OCI-LY3 (cell line): ENCODE measurements around the gene COCH.

Experiments used
- H2AFZ ChIP-seq: fragments of 200-600, 300-600 bp; shearing (Covaris generic); 2 replicates; pipeline ENCODE4 v1.6.0; 2014; ENCODE audit warnings: antibody characterized with exemption, low read depth, low read length
- H3K27ac ChIP-seq: fragments of 200-600, 300-600 bp; sonication (generic); 2 replicates; pipeline ENCODE4 v1.5.1; 2014; ENCODE audit warnings: mild to moderate bottlenecking, low read length, moderate library complexity, mixed read lengths
- H3K27me3 ChIP-seq: fragments of 200-600, 300-600 bp; sonication (generic); 2 replicates; pipeline ENCODE4 v1.6.1; 2014; ENCODE audit warnings: low read depth, low read length, mixed read lengths
- H3K36me3 ChIP-seq: fragments of 200-600, 300-600 bp; sonication (generic); replicated peaks from 2 replicates; pipeline ENCODE3; 2014; ENCODE audit warnings: low read depth, low read length, mixed read lengths
- H3K4me1 ChIP-seq: fragments of 300-600, 200-600 bp; sonication (generic); 2 replicates; pipeline ENCODE4 v1.6.1; 2014; ENCODE audit warnings: low read length, mixed read lengths
- H3K4me2 ChIP-seq: fragments of 200-600, 300-600 bp; sonication (generic); 2 replicates; pipeline ENCODE4 v1.6.1; 2014; ENCODE audit warnings: low read length, mixed read lengths
- H3K4me3 ChIP-seq: fragments of 300-600, 200-600 bp; sonication (generic); 2 replicates; pipeline ENCODE4 v1.5.1; 2014; ENCODE audit warnings: antibody characterized with exemption, mild to moderate bottlenecking, low read length, moderate library complexity
- H3K79me2 ChIP-seq: fragments of 300-600, 200-600 bp; shearing (Covaris generic); 2 replicates; pipeline ENCODE4 v1.6.1; 2014; ENCODE audit warnings: mild to moderate bottlenecking, low read length, mixed read lengths
- H3K9ac ChIP-seq: fragments of 300-600, 200-600 bp; shearing (Covaris generic); 2 replicates; pipeline ENCODE4 v1.6.0; 2014; ENCODE audit warnings: mild to moderate bottlenecking, low read length, moderate library complexity
- H3K9me3 ChIP-seq: fragments of 200-600, 300-600 bp; shearing (Covaris generic); 2 replicates; pipeline ENCODE4 v1.6.1; 2014; ENCODE audit warnings: low read length, mixed read lengths; ENCODE audit not compliant: insufficient read depth
- H4K20me1 ChIP-seq: fragments of 200-600, 300-600 bp; sonication (generic); 2 replicates; pipeline ENCODE4 v1.6.1; 2016; ENCODE audit warnings: low read length, mixed read lengths; ENCODE audit not compliant: insufficient read depth
- EZH2phosphoT487 ChIP-seq: fragments of 200-600 bp; shearing (Covaris generic); IDR thresholded peaks from 2 replicates; pipeline ENCODE4 v1.6.1; 2018; ENCODE audit warnings: antibody characterized with exemption, mixed run types, low read depth
- TF ChIP-seq, protein P1 (sequence below): fragments of 200-600, 300-600 bp; sonication (generic); IDR thresholded peaks from 2 replicates; pipeline ENCODE4 v1.5.1; 2014; ENCODE audit warnings: antibody characterized with exemption, low read length, low read depth

Gene COCH

DNA sequence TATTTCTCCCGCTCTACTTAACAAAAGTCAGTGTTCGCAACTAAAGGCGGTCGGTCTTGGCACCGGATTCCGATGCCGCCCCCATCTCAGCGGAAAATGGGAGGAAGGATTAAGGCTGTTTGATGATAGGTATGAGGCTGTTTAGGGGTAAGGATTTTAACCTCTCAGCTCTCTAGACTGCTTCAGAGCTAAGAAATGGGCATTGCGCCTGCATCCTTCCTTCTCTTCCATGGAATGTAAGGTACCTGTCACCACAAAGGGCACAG lies 1.4 kb downstream of the COCH start:
- H3K27ac ChIP-seq, result no peak overlapping the region
- no peaks in the 10 kb centered on the region for H3K36me3 ChIP-seq
- H3K4me2 ChIP-seq, result no peak overlapping the region
- H3K4me1 ChIP-seq, result peaks cover 18% of the 10 kb centered on the region
- no peaks in the 10 kb centered on the region for H3K27me3 ChIP-seq
- no peaks in the 10 kb centered on the region for H3K9me3 ChIP-seq
- no peak overlapping the region for H3K4me3 ChIP-seq
- H4K20me1 ChIP-seq, result no peaks in the 10 kb centered on the region
- H2AFZ ChIP-seq, result no peak overlapping the region
- no peaks in the 10 kb centered on the region for H3K79me2 ChIP-seq
- no peak overlapping the region for H3K9ac ChIP-seq
- TF ChIP-seq EZH2phosphoT487, result no peak
- TF ChIP-seq, protein P1, sequence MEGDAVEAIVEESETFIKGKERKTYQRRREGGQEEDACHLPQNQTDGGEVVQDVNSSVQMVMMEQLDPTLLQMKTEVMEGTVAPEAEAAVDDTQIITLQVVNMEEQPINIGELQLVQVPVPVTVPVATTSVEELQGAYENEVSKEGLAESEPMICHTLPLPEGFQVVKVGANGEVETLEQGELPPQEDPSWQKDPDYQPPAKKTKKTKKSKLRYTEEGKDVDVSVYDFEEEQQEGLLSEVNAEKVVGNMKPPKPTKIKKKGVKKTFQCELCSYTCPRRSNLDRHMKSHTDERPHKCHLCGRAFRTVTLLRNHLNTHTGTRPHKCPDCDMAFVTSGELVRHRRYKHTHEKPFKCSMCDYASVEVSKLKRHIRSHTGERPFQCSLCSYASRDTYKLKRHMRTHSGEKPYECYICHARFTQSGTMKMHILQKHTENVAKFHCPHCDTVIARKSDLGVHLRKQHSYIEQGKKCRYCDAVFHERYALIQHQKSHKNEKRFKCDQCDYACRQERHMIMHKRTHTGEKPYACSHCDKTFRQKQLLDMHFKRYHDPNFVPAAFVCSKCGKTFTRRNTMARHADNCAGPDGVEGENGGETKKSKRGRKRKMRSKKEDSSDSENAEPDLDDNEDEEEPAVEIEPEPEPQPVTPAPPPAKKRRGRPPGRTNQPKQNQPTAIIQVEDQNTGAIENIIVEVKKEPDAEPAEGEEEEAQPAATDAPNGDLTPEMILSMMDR, result no peak

DNA sequence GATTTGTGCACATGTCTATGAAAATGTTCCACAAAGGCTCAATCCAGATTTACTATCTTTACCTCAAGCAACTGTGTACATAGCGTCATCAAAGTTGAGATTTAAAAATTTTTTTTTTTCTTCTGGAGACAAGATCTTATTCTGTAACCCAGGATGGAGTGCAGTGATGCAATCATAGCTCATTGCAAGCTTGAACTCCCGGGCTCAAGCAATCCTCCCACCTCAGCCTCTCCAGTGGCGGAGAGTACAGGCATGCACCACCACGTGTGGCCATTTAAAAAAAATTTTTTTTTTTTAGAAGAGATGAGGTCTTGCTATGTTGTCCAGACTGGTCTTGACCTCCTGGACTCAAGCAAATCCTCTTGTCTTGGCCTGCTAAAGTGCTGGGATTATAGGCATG lies 2.3 kb downstream of the COCH start:
- Histone ChIP-seq H3K27ac (no peak overlapping the region), H2AFZ (no peak overlapping the region), H3K27me3 (no peaks in the 10 kb centered on the region), H3K4me3 (no peak overlapping the region), H3K4me1 (peaks cover 18% of the 10 kb centered on the region), H3K4me2 (no peak overlapping the region), H4K20me1 (no peaks in the 10 kb centered on the region), H3K9me3 (no peaks in the 10 kb centered on the region), H3K9ac (no peak overlapping the region), H3K36me3 (no peaks in the 10 kb centered on the region), H3K79me2 (no peaks in the 10 kb centered on the region)
- TF ChIP-seq EZH2phosphoT487, result no peak
- TF ChIP-seq, protein P1, result no peak

DNA sequence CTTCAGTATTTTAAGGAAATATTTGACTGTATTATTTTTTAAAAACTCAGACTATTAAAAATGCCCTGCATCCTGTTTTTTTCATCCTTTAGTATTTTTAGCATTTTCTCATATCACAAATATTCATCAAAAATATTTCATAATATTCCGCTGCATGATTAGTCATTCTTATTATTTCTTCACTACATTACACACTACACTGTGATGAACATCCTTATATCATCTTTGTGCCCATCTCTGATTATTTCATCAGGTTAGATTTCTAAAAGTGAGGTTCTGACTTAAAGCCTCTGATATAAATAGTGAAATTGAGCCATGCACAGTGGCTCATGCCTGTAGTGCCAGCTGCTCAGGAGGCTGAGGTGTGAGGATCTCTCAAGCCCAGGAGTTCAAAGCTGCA lies 8.1 kb downstream of the COCH start:
- H2AFZ ChIP-seq, result no peak overlapping the region
- peaks cover 4% of the 10 kb centered on the region for H3K36me3 ChIP-seq
- H3K9me3 ChIP-seq, result no peaks in the 10 kb centered on the region

DNA sequence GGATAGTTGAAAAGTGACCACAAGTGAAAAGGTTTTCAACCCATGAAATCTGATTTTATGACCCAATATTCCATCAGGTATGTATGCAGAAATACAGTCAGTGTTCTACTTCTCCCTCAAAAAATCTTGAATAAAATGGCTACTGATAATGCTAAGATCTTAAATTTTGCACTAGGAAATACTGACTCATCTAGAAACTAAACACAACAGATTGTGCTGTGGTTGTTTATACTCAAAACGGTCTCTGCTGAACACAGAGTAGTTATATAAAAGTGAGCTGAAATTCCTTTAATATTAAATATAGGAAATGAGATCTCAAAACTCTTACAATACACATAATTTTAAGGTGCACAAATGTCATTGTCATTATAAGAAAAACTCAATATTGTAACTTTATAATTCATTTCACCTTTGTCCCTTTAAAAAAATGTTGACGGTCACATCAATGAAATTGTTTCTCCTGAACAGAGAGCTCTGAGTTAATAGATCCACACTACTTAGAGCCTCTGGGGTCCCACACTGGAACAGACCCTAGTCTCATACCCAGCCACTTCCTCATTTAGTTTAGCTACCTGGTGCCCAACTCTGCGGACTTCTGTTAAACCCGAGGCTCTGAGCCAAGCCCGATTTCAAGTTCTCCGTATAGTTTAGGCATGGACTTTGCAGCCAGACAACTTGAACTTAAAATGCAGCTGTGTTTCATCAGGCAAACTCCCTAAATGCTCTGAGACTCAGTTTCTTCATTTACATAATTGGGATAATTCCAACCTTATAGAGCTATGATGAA lies 9.3 kb downstream of the COCH start:
- no peak overlapping the region for H3K4me2 ChIP-seq
- no peaks in the 10 kb centered on the region for H4K20me1 ChIP-seq
- no peak for TF ChIP-seq EZH2phosphoT487
- TF ChIP-seq, protein P1, result no peak
- no peak overlapping the region for H3K27ac ChIP-seq
- no peaks in the 10 kb centered on the region for H3K4me1 ChIP-seq
- no peak overlapping the region for H3K9ac ChIP-seq
- H3K9me3 ChIP-seq, result no peaks in the 10 kb centered on the region
- no peak overlapping the region for H3K4me3 ChIP-seq
- H3K79me2 ChIP-seq, result no peaks in the 10 kb centered on the region
- no peaks in the 10 kb centered on the region for H3K27me3 ChIP-seq
- H2AFZ ChIP-seq, result no peak overlapping the region
- H3K36me3 ChIP-seq, result peaks cover 4% of the 10 kb centered on the region

More for the DNA sequence above, 8.1 kb downstream of the COCH start:
- H3K79me2 ChIP-seq, result no peaks in the 10 kb centered on the region
- TF ChIP-seq, protein P1, result no peak
- no peak for TF ChIP-seq EZH2phosphoT487
- no peak overlapping the region for H3K4me2 ChIP-seq
- no peak overlapping the region for H3K4me3 ChIP-seq
- no peaks in the 10 kb centered on the region for H4K20me1 ChIP-seq
- H3K4me1 ChIP-seq, result peaks cover 3% of the 10 kb centered on the region
- H3K27me3 ChIP-seq, result no peaks in the 10 kb centered on the region
- no peak overlapping the region for H3K9ac ChIP-seq
- no peak overlapping the region for H3K27ac ChIP-seq
